ENCODE results near the gene HNRNPC. TPM values are rescaled to one million over a fixed set of nuclear protein-coding genes. Genes with fewer than 3 reads are reported as not detected.

HNRNPC gene
- total and polyA plus RNA-seq, 8 donors = 118 to 269 (median 184) TPM

GRCh38 chr14:21205026-21205677 lies 64.1 kb downstream of the HNRNPC start:
- H3K4me1 ChIP-seq = no peaks in the 10 kb centered on the region
- intact Hi-C loops (cut with DNase I) = no loop called here
- no peak for TF ChIP-seq CTCF (IDR thresholded peaks at IDR 0.05)
- 91% methylated on average over 4 of the region's 4 CpGs for WGBS, 2 donors
- H3K4me3 ChIP-seq = no peak overlapping the region
- FAIRE-seq (no peak), DNase-seq (no peak), ATAC-seq (no peak)
- no peaks in the 10 kb centered on the region for H3K9me3 ChIP-seq
- H3K36me3 ChIP-seq = peaks cover 0 to 41% (median 17%) of the 10 kb centered on the region in 3 donors
- no peaks in the 10 kb centered on the region for H3K27me3 ChIP-seq
- H3K27ac ChIP-seq = no peak overlapping the region

GRCh38 chr14:21204167-21205025 lies 64.8 kb downstream of the HNRNPC start:
- DNase-seq (no peak), ATAC-seq (no peak), FAIRE-seq (no peak)
- Histone ChIP-seq H3K36me3 (peaks cover 0 to 33% (median 11%) of the 10 kb centered on the region in 3 donors), H3K9me3 (no peaks in the 10 kb centered on the region), H3K27ac (no peak overlapping the region), H3K4me3 (no peak overlapping the region), H3K27me3 (no peaks in the 10 kb centered on the region), H3K4me1 (no peaks in the 10 kb centered on the region)
- WGBS, 2 donors = 90 to 94% methylated on average over 8 of the region's 8 CpGs
- intact Hi-C loops (cut with DNase I) = no loop called here
- TF ChIP-seq CTCF (IDR thresholded peaks at IDR 0.05) = no peak

- Histone ChIP-seq H3K27ac (no peak overlapping the region), H3K27me3 (no peaks in the 10 kb centered on the region), H3K4me3 (no peak overlapping the region), H3K36me3 (peaks cover 0 to 25% (median 7%) of the 10 kb centered on the region in 3 donors), H3K4me1 (no peaks in the 10 kb centered on the region), H3K9me3 (no peaks in the 10 kb centered on the region)
- FAIRE-seq (no peak), ATAC-seq (peak in 1 of 4 donors; percentile 14), DNase-seq (no peak)
- intact Hi-C loops (cut with DNase I) = no loop called here
- 79 to 83% methylated on average over 8 of the region's 8 CpGs for whole genome bisulfite sequencing, 2 donors
- no peak for TF ChIP-seq CTCF (IDR thresholded peaks at IDR 0.05)
Observed at GRCh38 chr14:21203470-21204166, 65.6 kb downstream of the HNRNPC start.

- TF ChIP-seq CTCF (IDR thresholded peaks at IDR 0.05) = no peak
- Histone ChIP-seq H3K9me3 (no peaks in the 10 kb centered on the region), H3K27me3 (no peaks in the 10 kb centered on the region), H3K36me3 (peaks cover 0 to 16% (median 0%) of the 10 kb centered on the region in 3 donors), H3K27ac (no peak overlapping the region), H3K4me3 (no peak overlapping the region), H3K4me1 (no peaks in the 10 kb centered on the region)
- FAIRE-seq (no peak), DNase-seq (no peak), ATAC-seq (no peak)
- WGBS, 2 donors = 94 to 95% methylated on average over 4 of the region's 4 CpGs
- intact Hi-C loops (cut with DNase I) = no loop called here
Observed at GRCh38 chr14:21202463-21203358, 66.5 kb downstream of the HNRNPC start.

Measured in pancreas (tissue), 10 donors.